NCI-H82 (cell line): ENCODE results near the gene DNAJC18.
A peak's percentile ranks its signal among the peaks of the same experiment; 100 is the strongest.

Source experiments
- DNase-seq: peaks from one replicate; lab custom pipeline; 2025; lab: John Stamatoyannopoulos, UW

The DNAJC18 gene

GRCh38 chr5:139403418-139403786 is 35.9 kb downstream of the DNAJC18 start:
- no peak for DNase-seq

- DNase-seq, result peak; percentile 64
Measured at GRCh38 chr5:139402561-139403158, 36.7 kb downstream of the DNAJC18 start.

- no peak for DNase-seq
Measured at GRCh38 chr5:139401546-139401945, 37.8 kb downstream of the DNAJC18 start.

GRCh38 chr5:139399501-139400121 is 39.7 kb downstream of the DNAJC18 start:
- no peak for DNase-seq

- no peak for DNase-seq
Measured at GRCh38 chr5:139397921-139398320, 41.4 kb downstream of the DNAJC18 start.

GRCh38 chr5:139396691-139397090 is 42.6 kb downstream of the DNAJC18 start:
- no peak for DNase-seq

GRCh38 chr5:139395844-139396640 is 43.3 kb downstream of the DNAJC18 start:
- DNase-seq, result no peak

- no peak for DNase-seq
Measured at GRCh38 chr5:139394654-139395566, 44.4 kb downstream of the DNAJC18 start, which contains the start of gene PROB1. PROB1 (minus strand) TSS chr5:139395104; CDS start chr5:139395081, 23 bp downstream.

GRCh38 chr5:139394123-139394653 is 45.1 kb downstream of the DNAJC18 start:
- DNase-seq, result no peak

GRCh38 chr5:139393497-139394122 is 45.7 kb downstream of the DNAJC18 start:
- DNase-seq, result no peak

- DNase-seq, result peak; percentile 75
Measured at GRCh38 chr5:139392678-139393496, 46.4 kb downstream of the DNAJC18 start.

- no peak for DNase-seq
Measured at GRCh38 chr5:139392324-139392677, 47.0 kb downstream of the DNAJC18 start.

- no peak for DNase-seq
Measured at GRCh38 chr5:139391570-139392323, 47.6 kb downstream of the DNAJC18 start.

GRCh38 chr5:139390639-139391569 is 48.4 kb downstream of the DNAJC18 start:
- DNase-seq, result no peak

GRCh38 chr5:139389701-139390638 is 49.4 kb downstream of the DNAJC18 start, which contains the start of gene MZB1:
MZB1 (minus strand) TSS chr5:139389913; CDS start chr5:139389856, 57 bp downstream.
- DNase-seq, result no peak

GRCh38 chr5:139388198-139388821 is 51.0 kb downstream of the DNAJC18 start:
- DNase-seq, result no peak
